ENCODE results near the gene ETV2. TPM values are rescaled to one million over a fixed set of nuclear protein-coding genes. Genes with fewer than 3 reads are reported as not detected.

ETV2 gene
- total and polyA plus RNA-seq, 4 donors: 0.17 to 1.8 (median 1.1) TPM

- peaks cover 5 to 29% (median 18%) of the 10 kb centered on the region in 4 donors for H3K4me1 ChIP-seq (ENCODE audit: control insufficient read depth in 4 of 4, insufficient read depth in 4 of 4, low read length in 3 of 4)
- DNase-seq (ENCODE audit: low spot score): peak; percentile 92
- H3K27ac ChIP-seq (ENCODE audit: low read depth in 1 of 2, low read length in 2 of 2): peak overlapping the region; percentile 92 to 93
- 21% methylated on average over 20 of the region's 20 CpGs for WGBS
- peak overlapping the region; percentile 67 to 83 (median 75) for H3K4me3 ChIP-seq (ENCODE audit: low read depth in 1 of 3, low read length in 3 of 3)
- H3K27me3 ChIP-seq (ENCODE audit: control insufficient read depth in 4 of 4, insufficient read depth in 4 of 4, low read length in 3 of 4): no peaks in the 10 kb centered on the region
- no peaks in the 10 kb centered on the region for H3K9me3 ChIP-seq (ENCODE audit: control insufficient read depth in 4 of 4, low read length in 3 of 4)
- no peak for TF ChIP-seq ZBTB33 (IDR thresholded peaks at IDR 0.05)
- peak overlapping the region in 1 of 2 donors; percentile 64 for H3K9ac ChIP-seq (ENCODE audit: low read depth in 1 of 2, low read length in 2 of 2)
- no peaks in the 10 kb centered on the region for H3K36me3 ChIP-seq (ENCODE audit: control insufficient read depth in 4 of 4, insufficient read depth in 3 of 4, low read depth in 1 of 4, low read length in 3 of 4)
Observed at GRCh38 chr19:35644987-35645679, 3.6 kb downstream of the ETV2 start.

GRCh38 chr19:35645680-35646511 lies 4.4 kb downstream of the ETV2 start:
- TF ChIP-seq FOXA2 (IDR thresholded peaks at IDR 0.05) (no peak), YY1 (IDR thresholded peaks at IDR 0.05) (no peak)
- Histone ChIP-seq H3K4me3 (ENCODE audit: low read depth in 1 of 3, low read length in 3 of 3) (no peak overlapping the region), H3K27me3 (ENCODE audit: control insufficient read depth in 4 of 4, insufficient read depth in 4 of 4, low read length in 3 of 4) (no peaks in the 10 kb centered on the region), H3K9me3 (ENCODE audit: control insufficient read depth in 4 of 4, low read length in 3 of 4) (no peaks in the 10 kb centered on the region), H3K27ac (ENCODE audit: low read depth in 1 of 2, low read length in 2 of 2) (no peak overlapping the region), H3K4me1 (ENCODE audit: control insufficient read depth in 4 of 4, insufficient read depth in 4 of 4, low read length in 3 of 4) (peaks cover 5 to 34% (median 18%) of the 10 kb centered on the region in 4 donors), H3K9ac (ENCODE audit: low read depth in 1 of 2, low read length in 2 of 2) (no peak overlapping the region), H3K36me3 (ENCODE audit: control insufficient read depth in 4 of 4, insufficient read depth in 3 of 4, low read depth in 1 of 4, low read length in 3 of 4) (peaks cover 0 to 2% (median 0%) of the 10 kb centered on the region in 4 donors)
- WGBS: 74% methylated on average over 7 of the region's 7 CpGs
- no peak for DNase-seq (ENCODE audit: low spot score)

- Histone ChIP-seq H3K36me3 (ENCODE audit: control insufficient read depth in 4 of 4, insufficient read depth in 3 of 4, low read depth in 1 of 4, low read length in 3 of 4) (peaks cover 2 to 13% (median 3%) of the 10 kb centered on the region in 4 donors), H3K27me3 (ENCODE audit: control insufficient read depth in 4 of 4, insufficient read depth in 4 of 4, low read length in 3 of 4) (no peaks in the 10 kb centered on the region), H3K9me3 (ENCODE audit: control insufficient read depth in 4 of 4, low read length in 3 of 4) (no peaks in the 10 kb centered on the region), H3K9ac (ENCODE audit: low read depth in 1 of 2, low read length in 2 of 2) (peak within 1 kb of the TSS; percentile 86 to 92), H3K27ac (ENCODE audit: low read depth in 1 of 2, low read length in 2 of 2) (peak within 1 kb of the TSS; percentile 37 to 71), H3K4me1 (ENCODE audit: control insufficient read depth in 4 of 4, insufficient read depth in 4 of 4, low read length in 3 of 4) (peaks cover 5 to 29% (median 15%) of the 10 kb centered on the region in 4 donors), H3K4me3 (ENCODE audit: low read depth in 1 of 3, low read length in 3 of 3) (peak within 1 kb of the TSS; percentile 63 to 95 (median 88))
- WGBS: under 1% methylated on average over 46 of the region's 46 CpGs
- peak; percentile 89 for DNase-seq (ENCODE audit: low spot score)
- TF ChIP-seq REST (IDR thresholded peaks at IDR 0.05): peak; percentile 87
- TF ChIP-seq ZBTB33 (IDR thresholded peaks at IDR 0.05): no peak
- TF ChIP-seq MAX (IDR thresholded peaks at IDR 0.05): peak; percentile 49
- peak; percentile 95 for TF ChIP-seq TAF1 (conservative IDR thresholded peaks at IDR 0.05)
- TF ChIP-seq NR2F2 (IDR thresholded peaks at IDR 0.05): peak; percentile 28
- TF ChIP-seq CTCF (IDR thresholded peaks at IDR 0.05; ENCODE audit: low read depth, low read length, missing input control): no peak
- peak in 1 of 2 donors; percentile 37 for TF ChIP-seq RAD21 (IDR thresholded peaks at IDR 0.05)
- peak; percentile 42 to 48 for TF ChIP-seq JUND (IDR thresholded peaks at IDR 0.05)
- peak; percentile 89 for TF ChIP-seq SP1 (IDR thresholded peaks at IDR 0.05)
- TF ChIP-seq FOXA2 (IDR thresholded peaks at IDR 0.05): no peak
- no peak for TF ChIP-seq HNF4G (IDR thresholded peaks at IDR 0.05)
- TF ChIP-seq RXRA (IDR thresholded peaks at IDR 0.05): peak; percentile 30 to 44
- TF ChIP-seq YY1 (IDR thresholded peaks at IDR 0.05): peak; percentile 62
Observed at GRCh38 chr19:35648017-35648961, 6.7 kb downstream of the ETV2 start, which contains the start of gene COX6B1. TSS of gene COX6B1 (plus strand) at chr19:35648323. CDS start at chr19:35651244, 2,921 bp downstream.

Data from liver (tissue), 9 donors.